KMS-11 (cell line): Measurements from ENCODE around the gene IGFBP1.
A peak's percentile ranks its signal among the peaks of the same experiment; 100 is the strongest.

Experiments used
- H2AFZ ChIP-seq: fragments of 200-600 bp; sonication (generic); 2 replicates; pipeline ENCODE4 v1.6.1; 2016; ENCODE audit warnings: antibody characterized with exemption, mixed run types, low read depth
- H3K27ac ChIP-seq: fragments of 200-600 bp; sonication (generic); 2 replicates; pipeline ENCODE4 v1.6.1; 2016; ENCODE audit warnings: mild to moderate bottlenecking, mixed run types
- H3K27me3 ChIP-seq: fragments of 200-600 bp; sonication (generic); 2 replicates; pipeline ENCODE4 v1.6.1; 2017; ENCODE audit warnings: mild to moderate bottlenecking, low read depth, mixed run types, moderate library complexity; ENCODE audit not compliant: insufficient read depth
- H3K36me3 ChIP-seq: fragments of 200-600 bp; sonication (generic); 2 replicates; pipeline ENCODE4 v1.6.1; 2017; ENCODE audit warnings: mild to moderate bottlenecking, mixed run types; ENCODE audit not compliant: insufficient read depth
- H3K4me1 ChIP-seq: fragments of 200-600 bp; sonication (generic); 2 replicates; pipeline ENCODE4 v1.6.1; 2016; ENCODE audit warnings: mild to moderate bottlenecking, low read depth, mixed run types; ENCODE audit not compliant: poor library complexity, severe bottlenecking
- H3K4me2 ChIP-seq: fragments of 200-600 bp; sonication (generic); 2 replicates; pipeline ENCODE4 v1.7.0; 2016; ENCODE audit warnings: mild to moderate bottlenecking, mixed run types
- H3K4me3 ChIP-seq: fragments of 200-600 bp; sonication (generic); IDR thresholded peaks from 2 replicates; pipeline ENCODE4 v1.6.1; 2017; ENCODE audit warnings: low read depth, low read length, mixed read lengths; ENCODE audit not compliant: insufficient read depth
- H3K79me2 ChIP-seq: fragments of 200-600 bp; sonication (generic); 2 replicates; pipeline ENCODE4 v1.6.1; 2016; ENCODE audit warnings: low read depth, mixed run types; ENCODE audit not compliant: insufficient read depth
- H3K9ac ChIP-seq: fragments of 200-600 bp; sonication (generic); 2 replicates; pipeline ENCODE4 v1.6.1; 2016; ENCODE audit warnings: mild to moderate bottlenecking, mixed run types
- H4K20me1 ChIP-seq: fragments of 200-600 bp; sonication (generic); 2 replicates; pipeline ENCODE4 v1.6.1; 2016; ENCODE audit warnings: mild to moderate bottlenecking, mixed run types; ENCODE audit not compliant: insufficient read depth
- TF ChIP-seq, protein P1 (sequence below): fragments of 200-600 bp; sonication (generic); conservative IDR thresholded peaks from 2 replicates; pipeline ENCODE4 v1.6.1; 2017; ENCODE audit warnings: low read depth, mild to moderate bottlenecking, antibody characterized with exemption, low read length, moderate library complexity, mixed read lengths

The IGFBP1 gene

DNA sequence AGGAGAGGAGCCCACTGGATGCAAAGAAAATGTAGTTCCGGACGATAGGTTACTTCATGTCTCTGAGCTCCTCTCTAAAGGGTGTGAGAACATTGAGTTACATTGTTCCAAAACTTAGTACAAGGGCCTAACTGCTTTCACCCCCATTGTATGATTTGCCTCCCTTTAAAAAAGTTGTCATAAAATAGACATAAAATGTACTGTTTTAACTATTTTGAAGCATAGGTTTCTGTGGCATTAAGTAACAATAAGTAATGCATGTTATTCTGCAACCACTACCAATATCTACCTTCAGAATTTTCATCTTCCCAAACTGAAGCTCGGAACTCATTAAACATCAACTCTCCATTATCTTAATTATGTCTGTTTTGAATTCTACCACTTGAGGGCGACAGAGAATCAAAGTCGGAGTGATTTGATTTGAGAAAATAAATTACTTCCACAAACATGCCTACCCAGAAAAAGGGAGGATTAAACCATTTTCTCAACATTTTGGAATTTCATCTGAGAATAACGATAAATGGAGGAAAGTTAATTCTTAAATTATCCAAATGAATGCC, 2.7 kb downstream of the IGFBP1 start:
- Histone ChIP-seq H3K4me3 (no peak overlapping the region), H3K27ac (no peak overlapping the region), H3K27me3 (no peaks in the 10 kb centered on the region), H4K20me1 (no peaks in the 10 kb centered on the region), H3K79me2 (no peaks in the 10 kb centered on the region), H3K4me1 (no peaks in the 10 kb centered on the region), H3K4me2 (no peak overlapping the region), H3K9ac (no peak overlapping the region), H3K36me3 (no peaks in the 10 kb centered on the region), H2AFZ (no peak overlapping the region)
- TF ChIP-seq, protein P1, sequence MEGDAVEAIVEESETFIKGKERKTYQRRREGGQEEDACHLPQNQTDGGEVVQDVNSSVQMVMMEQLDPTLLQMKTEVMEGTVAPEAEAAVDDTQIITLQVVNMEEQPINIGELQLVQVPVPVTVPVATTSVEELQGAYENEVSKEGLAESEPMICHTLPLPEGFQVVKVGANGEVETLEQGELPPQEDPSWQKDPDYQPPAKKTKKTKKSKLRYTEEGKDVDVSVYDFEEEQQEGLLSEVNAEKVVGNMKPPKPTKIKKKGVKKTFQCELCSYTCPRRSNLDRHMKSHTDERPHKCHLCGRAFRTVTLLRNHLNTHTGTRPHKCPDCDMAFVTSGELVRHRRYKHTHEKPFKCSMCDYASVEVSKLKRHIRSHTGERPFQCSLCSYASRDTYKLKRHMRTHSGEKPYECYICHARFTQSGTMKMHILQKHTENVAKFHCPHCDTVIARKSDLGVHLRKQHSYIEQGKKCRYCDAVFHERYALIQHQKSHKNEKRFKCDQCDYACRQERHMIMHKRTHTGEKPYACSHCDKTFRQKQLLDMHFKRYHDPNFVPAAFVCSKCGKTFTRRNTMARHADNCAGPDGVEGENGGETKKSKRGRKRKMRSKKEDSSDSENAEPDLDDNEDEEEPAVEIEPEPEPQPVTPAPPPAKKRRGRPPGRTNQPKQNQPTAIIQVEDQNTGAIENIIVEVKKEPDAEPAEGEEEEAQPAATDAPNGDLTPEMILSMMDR: peak; percentile 82

DNA sequence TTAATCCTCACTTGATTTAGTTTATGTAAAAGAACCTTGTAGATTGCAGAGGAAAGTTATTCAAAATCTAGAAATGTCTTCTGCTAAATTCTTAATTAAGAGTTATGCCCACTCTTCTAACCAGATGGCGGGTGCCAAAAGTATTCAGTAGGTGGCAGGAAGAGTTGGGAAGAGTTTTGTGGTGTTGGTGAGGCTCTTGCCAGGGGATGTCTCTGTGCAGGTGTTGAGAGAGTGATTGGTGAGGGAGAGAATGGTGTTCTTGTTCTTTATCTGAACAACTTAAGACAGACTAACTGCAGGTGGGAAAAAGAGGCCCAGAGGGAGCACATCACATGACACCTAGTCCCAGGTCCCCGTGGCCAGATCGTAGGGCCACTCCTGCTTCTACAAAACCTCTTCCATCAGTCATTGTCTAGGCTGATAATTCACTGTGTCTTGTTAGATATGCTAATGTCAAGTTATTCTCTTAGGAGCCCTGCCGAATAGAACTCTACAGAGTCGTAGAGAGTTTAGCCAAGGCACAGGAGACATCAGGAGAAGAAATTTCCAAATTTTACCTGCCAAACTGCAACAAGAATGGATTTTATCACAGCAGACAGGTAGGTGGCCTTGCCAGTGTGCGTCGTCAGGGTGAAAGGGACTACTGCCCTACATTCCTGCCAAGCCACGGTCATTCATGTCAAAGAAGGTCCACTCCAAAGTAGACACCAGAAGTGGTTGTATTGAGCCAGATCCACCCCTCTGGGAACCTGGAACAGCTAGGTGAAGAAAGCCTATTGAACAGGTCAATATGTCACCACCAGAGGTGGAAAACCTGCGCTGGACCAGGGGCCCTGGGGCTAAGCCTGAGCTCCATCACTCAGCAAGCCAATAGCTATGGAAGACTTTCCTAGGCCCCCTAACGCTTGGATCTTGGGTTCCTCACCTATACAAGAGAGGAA, 3.4 kb downstream of the IGFBP1 start:
- Histone ChIP-seq H4K20me1 (no peaks in the 10 kb centered on the region), H3K79me2 (no peaks in the 10 kb centered on the region), H2AFZ (no peak overlapping the region), H3K27me3 (no peaks in the 10 kb centered on the region), H3K36me3 (no peaks in the 10 kb centered on the region), H3K9ac (no peak overlapping the region), H3K4me2 (no peak overlapping the region), H3K27ac (no peak overlapping the region), H3K4me3 (no peak overlapping the region), H3K4me1 (no peaks in the 10 kb centered on the region)
- TF ChIP-seq, protein P1: no peak

DNA sequence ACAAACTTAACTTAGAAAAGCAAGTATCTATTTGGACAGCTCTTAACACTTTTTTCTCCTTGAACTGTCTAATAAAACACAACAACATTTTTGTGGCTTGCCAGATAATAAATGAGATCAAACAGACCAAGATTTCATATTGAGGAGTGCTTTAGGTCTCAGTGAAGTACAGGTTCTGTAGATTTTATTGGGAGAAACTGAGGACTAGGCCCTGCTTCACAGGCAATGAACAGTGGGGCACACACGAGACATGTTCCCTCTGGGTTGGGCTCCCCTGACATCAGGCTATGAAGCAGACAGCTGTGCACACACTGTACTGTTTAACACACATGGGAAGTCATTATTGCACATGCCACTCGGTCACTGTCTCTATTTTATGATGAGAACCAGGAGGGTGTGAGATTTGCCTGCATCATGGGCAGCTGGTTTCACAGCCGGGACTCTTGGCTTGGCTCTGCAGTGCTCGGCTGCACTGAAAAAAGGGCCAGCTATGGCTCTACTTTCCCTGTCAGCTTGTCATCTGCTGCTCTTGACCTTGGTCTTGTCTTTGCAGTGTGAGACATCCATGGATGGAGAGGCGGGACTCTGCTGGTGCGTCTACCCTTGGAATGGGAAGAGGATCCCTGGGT, 4.2 kb downstream of the IGFBP1 start:
- no peak overlapping the region for H3K27ac ChIP-seq
- no peaks in the 10 kb centered on the region for H4K20me1 ChIP-seq
- TF ChIP-seq, protein P1: no peak
- no peaks in the 10 kb centered on the region for H3K4me1 ChIP-seq
- H3K79me2 ChIP-seq: no peaks in the 10 kb centered on the region
- H3K27me3 ChIP-seq: no peaks in the 10 kb centered on the region
- H3K36me3 ChIP-seq: no peaks in the 10 kb centered on the region
- no peak overlapping the region for H3K4me2 ChIP-seq
- no peak overlapping the region for H2AFZ ChIP-seq
- no peak overlapping the region for H3K9ac ChIP-seq
- H3K4me3 ChIP-seq: no peak overlapping the region

DNA sequence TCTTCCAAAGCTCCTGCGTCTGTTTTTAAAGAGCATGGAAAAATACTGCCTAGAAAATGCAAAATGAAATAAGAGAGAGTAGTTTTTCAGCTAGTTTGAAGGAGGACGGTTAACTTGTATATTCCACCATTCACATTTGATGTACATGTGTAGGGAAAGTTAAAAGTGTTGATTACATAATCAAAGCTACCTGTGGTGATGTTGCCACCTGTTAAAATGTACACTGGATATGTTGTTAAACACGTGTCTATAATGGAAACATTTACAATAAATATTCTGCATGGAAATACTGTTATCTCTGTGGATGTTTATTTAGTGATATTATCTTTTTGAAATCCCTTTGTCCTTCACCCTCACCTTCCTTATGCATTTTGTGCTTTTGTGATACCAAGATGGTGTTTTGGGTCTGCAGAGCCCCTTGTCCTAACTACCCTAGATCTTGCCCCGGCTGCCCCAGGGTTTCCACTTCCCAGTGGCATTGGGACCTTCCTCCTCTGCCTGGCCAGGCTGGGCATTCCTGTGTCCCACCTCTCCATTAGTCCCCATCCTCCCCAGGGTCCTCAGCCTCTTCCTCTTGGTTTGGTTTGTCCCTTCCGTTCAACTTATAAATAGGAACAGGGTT, 5.2 kb downstream of the IGFBP1 start:
- Histone ChIP-seq H3K4me2 (no peak overlapping the region), H3K79me2 (no peaks in the 10 kb centered on the region), H3K36me3 (no peaks in the 10 kb centered on the region), H3K9ac (no peak overlapping the region), H3K4me3 (no peak overlapping the region), H2AFZ (no peak overlapping the region), H3K27me3 (no peaks in the 10 kb centered on the region), H4K20me1 (no peaks in the 10 kb centered on the region), H3K4me1 (no peaks in the 10 kb centered on the region), H3K27ac (no peak overlapping the region)
- TF ChIP-seq, protein P1: no peak
